GM12874 (cell line): ENCODE results near the gene CAPN6.

Experiments used
- TF ChIP-seq, protein P1 (sequence below): IDR thresholded peaks from 2 replicates; pipeline ENCODE4 v1.5.1; 2011; ENCODE audit warnings: low read depth, mild to moderate bottlenecking, control low read depth, low read length, moderate library complexity; ENCODE audit not compliant: insufficient read depth

CAPN6 gene

DNA sequence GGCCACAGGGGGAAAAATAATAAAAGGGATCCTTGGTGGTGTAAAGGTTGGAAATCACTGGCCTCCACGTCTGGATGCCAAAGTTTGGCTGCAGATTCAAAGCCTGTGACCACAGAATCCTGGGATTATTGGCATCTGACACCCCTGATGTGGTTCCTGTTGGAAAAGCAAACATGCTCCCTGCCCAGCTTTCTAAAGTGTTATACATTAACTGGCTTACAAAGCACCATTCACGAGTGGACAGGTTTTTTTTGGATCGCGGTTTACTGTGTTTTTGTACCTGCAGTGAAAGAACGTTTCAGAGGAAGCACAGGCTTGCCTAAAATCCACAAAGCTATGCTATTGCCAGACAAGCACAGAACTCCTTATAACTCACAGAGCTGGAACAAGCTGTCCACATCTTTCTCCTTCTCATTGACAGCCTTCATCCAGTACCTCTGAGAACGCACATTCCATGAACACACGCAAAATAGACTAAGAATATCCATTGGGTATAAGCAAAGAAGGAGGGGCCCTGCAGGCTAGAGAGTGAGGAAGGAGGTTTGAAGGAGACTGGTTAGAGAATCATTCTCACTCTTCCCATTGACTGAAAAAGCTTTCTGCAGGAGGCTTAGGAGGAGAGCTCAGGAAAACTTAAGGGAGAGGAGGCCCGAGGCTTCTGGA lies 14.5 kb upstream of the CAPN6 start:
- TF ChIP-seq, protein P1, sequence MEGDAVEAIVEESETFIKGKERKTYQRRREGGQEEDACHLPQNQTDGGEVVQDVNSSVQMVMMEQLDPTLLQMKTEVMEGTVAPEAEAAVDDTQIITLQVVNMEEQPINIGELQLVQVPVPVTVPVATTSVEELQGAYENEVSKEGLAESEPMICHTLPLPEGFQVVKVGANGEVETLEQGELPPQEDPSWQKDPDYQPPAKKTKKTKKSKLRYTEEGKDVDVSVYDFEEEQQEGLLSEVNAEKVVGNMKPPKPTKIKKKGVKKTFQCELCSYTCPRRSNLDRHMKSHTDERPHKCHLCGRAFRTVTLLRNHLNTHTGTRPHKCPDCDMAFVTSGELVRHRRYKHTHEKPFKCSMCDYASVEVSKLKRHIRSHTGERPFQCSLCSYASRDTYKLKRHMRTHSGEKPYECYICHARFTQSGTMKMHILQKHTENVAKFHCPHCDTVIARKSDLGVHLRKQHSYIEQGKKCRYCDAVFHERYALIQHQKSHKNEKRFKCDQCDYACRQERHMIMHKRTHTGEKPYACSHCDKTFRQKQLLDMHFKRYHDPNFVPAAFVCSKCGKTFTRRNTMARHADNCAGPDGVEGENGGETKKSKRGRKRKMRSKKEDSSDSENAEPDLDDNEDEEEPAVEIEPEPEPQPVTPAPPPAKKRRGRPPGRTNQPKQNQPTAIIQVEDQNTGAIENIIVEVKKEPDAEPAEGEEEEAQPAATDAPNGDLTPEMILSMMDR = no peak

DNA sequence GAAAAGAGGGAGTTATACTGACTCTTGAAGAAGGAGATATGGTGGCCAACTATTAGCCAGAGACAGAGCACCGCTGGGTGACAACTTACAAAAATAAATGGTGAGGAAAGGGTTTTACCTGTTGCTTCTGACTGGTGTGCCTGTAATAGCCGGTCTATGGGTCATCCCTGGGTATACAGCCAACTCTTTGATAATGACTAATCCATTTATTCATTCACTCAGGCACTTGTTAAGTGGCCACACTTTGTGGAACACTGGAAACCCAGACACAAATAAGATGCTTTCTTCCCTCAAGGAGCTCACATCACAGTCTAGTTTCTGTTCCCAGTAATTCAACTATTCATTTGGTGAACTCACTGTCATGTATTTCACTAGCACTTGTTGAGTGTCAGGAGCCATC lies 13.2 kb upstream of the CAPN6 start:
- TF ChIP-seq, protein P1 = no peak

DNA sequence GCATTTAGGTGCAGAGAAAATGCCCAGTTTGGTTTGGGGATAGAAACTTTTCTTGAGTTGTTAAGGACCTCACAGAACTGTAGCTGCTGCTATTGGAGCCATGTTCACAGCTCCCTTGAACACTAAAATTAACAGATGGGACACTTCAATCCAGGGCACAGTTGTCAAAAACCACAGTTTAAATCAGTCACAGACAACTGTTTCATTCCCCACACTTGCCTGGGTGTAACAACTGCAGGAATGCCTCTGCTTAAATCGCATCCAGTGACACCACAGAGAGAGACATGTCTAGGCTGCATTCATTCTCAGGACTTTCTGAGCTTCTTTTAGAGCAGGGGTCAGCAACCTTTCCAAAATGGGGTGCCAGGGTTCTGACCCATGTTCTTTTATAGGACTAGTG lies 12.7 kb upstream of the CAPN6 start:
- TF ChIP-seq, protein P1 = no peak

DNA sequence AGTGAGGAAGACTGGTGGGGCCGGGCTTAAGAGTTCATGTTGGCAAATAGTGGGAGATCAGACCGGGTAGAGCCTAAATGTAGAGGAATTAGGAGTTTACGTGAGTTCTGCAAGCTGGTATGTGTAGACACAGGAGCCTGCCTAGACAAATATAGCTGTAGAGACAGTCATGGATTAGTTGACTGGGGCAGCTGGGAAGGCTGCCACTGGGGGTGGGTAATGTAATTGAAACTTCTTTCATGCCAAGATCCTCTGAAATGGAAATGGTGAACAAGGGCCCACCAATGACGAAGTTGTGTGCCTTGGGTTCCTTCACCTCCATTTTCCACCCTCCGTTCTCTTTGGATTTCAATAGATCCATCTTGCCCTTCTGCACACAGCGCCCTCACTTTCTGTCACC lies 11.9 kb upstream of the CAPN6 start:
- TF ChIP-seq, protein P1 = no peak

DNA sequence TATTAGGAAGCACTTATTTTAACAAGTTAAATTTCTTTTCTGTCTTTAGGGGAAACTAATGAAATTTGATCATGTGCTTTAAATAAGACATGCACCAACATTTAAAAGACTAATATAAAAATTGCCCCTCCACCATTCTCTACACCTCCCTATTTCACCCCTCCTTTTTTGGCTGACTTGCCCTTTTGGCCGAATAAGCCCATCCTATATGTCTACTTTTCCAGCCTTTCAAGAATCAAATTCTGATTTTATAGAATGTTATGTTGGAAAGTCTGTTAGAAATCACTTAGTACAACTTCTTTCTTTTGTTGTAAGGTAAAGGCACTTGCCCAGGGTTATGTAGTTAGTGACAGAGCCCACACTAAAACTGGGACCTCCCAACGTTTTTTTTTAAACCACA lies 1.8 kb downstream of the CAPN6 start:
- TF ChIP-seq, protein P1 = no peak

DNA sequence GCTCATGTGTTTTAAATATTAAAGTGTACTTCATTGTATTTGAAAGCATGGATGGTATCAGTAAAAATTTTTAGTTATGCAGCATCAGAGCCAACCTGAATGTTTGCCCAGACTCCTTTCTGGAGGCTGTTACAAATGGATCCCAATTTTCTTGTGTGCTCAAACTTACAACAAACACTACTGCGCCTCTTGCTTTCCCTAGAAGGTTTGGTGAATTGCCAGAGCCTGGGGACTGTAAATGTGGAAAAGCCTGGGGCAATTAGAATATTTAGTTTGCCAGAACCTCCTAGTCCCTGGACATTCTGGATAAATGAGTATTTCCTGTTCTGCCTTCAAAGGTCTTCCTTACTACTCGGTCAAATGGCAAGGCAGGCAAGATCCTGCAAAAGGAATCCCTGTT lies 4.8 kb downstream of the CAPN6 start:
- TF ChIP-seq, protein P1 = no peak

DNA sequence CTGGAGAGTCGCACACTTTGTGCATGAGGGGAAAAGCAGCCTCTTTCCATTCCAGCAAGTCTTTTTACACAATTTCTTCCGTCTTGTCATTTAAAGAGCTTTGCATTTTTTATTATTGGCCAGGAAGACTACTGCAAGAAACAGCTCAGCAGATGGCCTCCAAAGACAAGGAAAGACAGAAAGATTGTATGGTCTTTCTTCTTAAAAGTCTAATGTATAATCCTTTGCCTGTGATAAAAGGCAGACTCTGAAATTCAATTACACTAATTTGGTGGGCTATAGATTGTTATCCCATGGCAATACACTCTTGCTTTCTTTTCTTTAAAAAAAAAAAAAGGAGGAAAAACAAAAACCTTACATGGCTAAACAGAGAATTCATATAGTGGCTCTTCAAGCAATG lies 5.9 kb downstream of the CAPN6 start:
- TF ChIP-seq, protein P1 = no peak

DNA sequence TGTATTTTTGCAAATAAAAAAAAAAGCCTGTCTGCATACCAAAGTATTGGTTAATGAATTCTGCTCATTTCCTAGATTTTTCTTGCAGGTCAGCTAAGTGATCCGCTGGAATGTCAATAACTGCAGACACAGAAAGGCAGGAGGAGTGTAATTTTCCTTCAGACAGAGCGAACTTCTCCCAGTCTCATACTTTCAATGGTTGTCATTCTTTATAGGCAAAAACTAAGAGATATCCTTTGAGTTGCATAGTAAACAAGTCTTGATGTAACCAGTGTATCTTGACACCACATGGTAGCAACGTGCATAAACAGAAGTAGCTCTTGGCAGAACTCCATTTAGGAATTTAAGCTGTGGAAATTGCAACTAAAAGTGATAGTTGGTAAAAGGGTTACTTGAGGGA lies 8.2 kb downstream of the CAPN6 start:
- TF ChIP-seq, protein P1 = no peak
